WERI-Rb-1 (cell line): ENCODE measurements around the gene PSME3IP1.

Source experiments
- DNase-seq: peaks from one replicate; pipeline ENCODE4 v3.0.0-alpha.2; 2020
- H3K27ac ChIP-seq: fragments of 250-450 bp; sonication (Bioruptor Pico); 2 replicates; pipeline ENCODE4 v1.5.1; 2020; ENCODE audit warnings: mild to moderate bottlenecking, moderate library complexity
- H3K27me3 ChIP-seq: fragments of 250-450 bp; sonication (Bioruptor Pico); 2 replicates; pipeline ENCODE4 v1.5.1; 2021; ENCODE audit warnings: mild to moderate bottlenecking, low read depth, moderate library complexity; ENCODE audit not compliant: insufficient read depth, severe bottlenecking
- H3K36me3 ChIP-seq: fragments of 250-450 bp; sonication (Bioruptor Pico); 2 replicates; pipeline ENCODE4 v1.5.1; 2020; ENCODE audit warnings: mild to moderate bottlenecking, moderate library complexity
- H3K4me3 ChIP-seq: 2 replicates; pipeline ENCODE4 v1.5.1; 2011; ENCODE audit warnings: low read depth, mild to moderate bottlenecking, control low read depth, low read length
- H3K9me3 ChIP-seq: fragments of 250-450 bp; sonication (Bioruptor Pico); 2 replicates; pipeline ENCODE4 v1.5.1; 2021; ENCODE audit warnings: mild to moderate bottlenecking, moderate library complexity; ENCODE audit not compliant: severe bottlenecking
- TF ChIP-seq, protein P1 (sequence below): IDR thresholded peaks from 2 replicates; pipeline ENCODE4 v1.5.1; 2011; ENCODE audit warnings: low read depth, mild to moderate bottlenecking, control low read depth, inconsistent platforms, low read length

The PSME3IP1 gene

GRCh38 chr16:57143149-57143921 lies 42.5 kb downstream of the PSME3IP1 start:
- Histone ChIP-seq H3K4me3 (no peak overlapping the region), H3K9me3 (no peaks in the 10 kb centered on the region), H3K27ac (no peak overlapping the region), H3K27me3 (no peaks in the 10 kb centered on the region), H3K36me3 (peaks cover 3% of the 10 kb centered on the region; the same call in 1 of the 2 replicates)
- no peak for DNase-seq
- TF ChIP-seq, protein P1, sequence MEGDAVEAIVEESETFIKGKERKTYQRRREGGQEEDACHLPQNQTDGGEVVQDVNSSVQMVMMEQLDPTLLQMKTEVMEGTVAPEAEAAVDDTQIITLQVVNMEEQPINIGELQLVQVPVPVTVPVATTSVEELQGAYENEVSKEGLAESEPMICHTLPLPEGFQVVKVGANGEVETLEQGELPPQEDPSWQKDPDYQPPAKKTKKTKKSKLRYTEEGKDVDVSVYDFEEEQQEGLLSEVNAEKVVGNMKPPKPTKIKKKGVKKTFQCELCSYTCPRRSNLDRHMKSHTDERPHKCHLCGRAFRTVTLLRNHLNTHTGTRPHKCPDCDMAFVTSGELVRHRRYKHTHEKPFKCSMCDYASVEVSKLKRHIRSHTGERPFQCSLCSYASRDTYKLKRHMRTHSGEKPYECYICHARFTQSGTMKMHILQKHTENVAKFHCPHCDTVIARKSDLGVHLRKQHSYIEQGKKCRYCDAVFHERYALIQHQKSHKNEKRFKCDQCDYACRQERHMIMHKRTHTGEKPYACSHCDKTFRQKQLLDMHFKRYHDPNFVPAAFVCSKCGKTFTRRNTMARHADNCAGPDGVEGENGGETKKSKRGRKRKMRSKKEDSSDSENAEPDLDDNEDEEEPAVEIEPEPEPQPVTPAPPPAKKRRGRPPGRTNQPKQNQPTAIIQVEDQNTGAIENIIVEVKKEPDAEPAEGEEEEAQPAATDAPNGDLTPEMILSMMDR = no peak

GRCh38 chr16:57141822-57142631 lies 43.8 kb downstream of the PSME3IP1 start:
- Histone ChIP-seq H3K27ac (no peak overlapping the region), H3K4me3 (no peak overlapping the region), H3K36me3 (no peaks in the 10 kb centered on the region), H3K27me3 (no peaks in the 10 kb centered on the region), H3K9me3 (no peaks in the 10 kb centered on the region)
- TF ChIP-seq, protein P1 = no peak
- no peak for DNase-seq

DNA sequence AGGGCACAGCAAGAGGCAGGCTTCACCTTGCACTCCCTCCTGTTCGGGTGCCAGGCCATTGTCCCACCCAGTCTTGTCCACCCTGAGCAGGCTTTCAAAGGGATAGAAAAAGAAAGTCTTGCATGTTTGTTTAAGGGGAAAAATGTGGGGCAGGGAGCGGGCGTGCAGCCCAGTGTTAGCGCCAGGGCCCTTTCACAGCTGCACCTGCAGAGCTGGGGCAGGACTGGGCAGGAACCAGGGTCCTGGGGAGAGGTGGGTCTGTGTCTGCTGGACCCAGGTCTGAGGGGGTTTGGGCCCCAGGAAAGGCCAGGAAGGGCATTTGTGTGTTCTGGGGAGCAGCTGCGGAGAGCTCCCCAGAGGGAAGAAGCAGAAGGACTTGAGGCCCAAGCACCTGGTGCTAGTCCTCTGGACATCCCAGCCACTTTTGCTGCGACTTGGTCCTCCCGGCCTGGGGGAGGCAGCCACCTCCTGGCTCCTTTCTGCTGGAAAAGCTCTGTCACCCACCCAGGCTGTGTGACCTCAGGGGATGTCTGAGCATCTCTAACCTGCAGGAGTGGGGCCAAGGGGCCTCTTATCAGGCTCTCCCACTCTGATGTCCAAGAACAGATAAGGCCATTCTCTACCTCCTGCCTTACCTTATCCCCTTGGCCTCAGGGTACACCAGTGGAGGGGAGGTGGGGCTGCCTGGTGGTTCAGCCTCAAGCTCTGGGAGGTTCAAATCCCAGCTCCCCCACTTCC lies 44.7 kb downstream of the PSME3IP1 start:
- no peak for DNase-seq
- H3K36me3 ChIP-seq = no peaks in the 10 kb centered on the region
- no peak overlapping the region for H3K4me3 ChIP-seq
- H3K27ac ChIP-seq = no peak overlapping the region
- H3K9me3 ChIP-seq = no peaks in the 10 kb centered on the region
- TF ChIP-seq, protein P1 = no peak
- H3K27me3 ChIP-seq = no peaks in the 10 kb centered on the region

DNA sequence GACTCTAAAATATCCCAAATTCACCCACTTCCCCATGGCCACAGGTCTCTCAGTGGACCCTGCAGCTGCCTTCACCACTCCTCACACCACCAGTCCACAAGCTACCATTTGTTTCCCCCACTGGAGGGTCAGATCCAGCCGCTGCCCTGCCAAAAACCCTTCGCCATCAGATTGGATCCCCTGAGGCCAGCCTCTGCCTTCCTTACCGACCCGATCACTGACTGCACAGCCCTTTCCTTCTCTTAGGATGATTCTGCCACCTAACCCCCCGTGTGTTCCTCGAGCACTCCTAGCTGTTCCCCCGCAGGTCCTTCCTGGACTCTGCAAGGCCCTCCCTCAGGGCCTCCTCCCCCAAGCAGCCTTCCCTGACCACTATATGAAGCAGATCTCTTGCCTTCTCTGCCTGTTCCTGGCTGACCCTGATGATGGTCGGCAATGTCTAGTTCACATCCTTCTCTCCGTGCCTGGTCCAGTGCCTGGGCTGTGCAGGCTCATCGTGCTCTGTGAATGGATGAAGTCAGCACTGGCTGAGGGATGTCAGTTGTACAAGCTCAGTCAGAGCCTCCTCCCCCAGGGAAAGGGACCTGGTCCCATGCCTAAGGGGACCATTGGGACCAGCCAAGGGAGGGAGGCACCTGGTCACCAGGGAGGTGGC lies 47.4 kb downstream of the PSME3IP1 start:
- no peaks in the 10 kb centered on the region for H3K9me3 ChIP-seq
- H3K27ac ChIP-seq = no peak overlapping the region
- no peak overlapping the region for H3K4me3 ChIP-seq
- no peaks in the 10 kb centered on the region for H3K36me3 ChIP-seq
- H3K27me3 ChIP-seq = no peaks in the 10 kb centered on the region
- DNase-seq = no peak
- TF ChIP-seq, protein P1 = no peak

DNA sequence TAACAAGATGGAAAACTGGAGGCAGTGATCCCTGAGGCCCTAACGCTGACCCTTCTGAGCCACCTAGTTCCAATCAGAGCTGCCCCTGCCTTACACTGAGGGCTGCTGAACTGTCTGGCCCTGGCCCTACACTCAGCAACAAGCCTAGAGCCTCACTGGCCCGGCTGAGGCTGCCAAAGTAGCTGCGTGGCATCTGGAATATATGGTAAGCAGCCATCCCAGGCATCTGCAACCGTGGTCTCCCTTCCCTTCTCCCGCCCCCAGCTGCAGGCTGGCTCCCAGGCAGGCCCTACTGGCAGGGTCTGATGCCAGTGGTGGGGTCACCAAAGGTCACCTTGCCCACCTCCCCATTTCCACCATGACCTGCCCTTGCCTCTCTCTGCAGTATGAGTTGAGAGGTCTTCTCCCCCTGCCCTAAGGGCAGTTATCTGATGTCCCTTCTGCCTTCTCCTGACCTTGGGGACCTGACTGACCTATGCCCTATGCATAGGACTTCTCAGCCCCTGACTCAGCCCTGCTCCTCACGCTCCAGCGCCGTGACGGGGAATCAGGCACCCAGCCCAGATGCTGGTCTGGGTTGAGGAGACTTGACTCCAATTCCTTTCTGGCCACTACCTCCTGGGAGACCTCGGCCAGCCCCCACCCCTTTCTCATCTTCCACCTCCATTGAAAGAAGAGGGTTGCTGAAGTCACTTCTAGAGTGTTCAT lies 48.1 kb downstream of the PSME3IP1 start:
- Histone ChIP-seq H3K27me3 (no peaks in the 10 kb centered on the region), H3K27ac (no peak overlapping the region), H3K4me3 (no peak overlapping the region), H3K9me3 (no peaks in the 10 kb centered on the region), H3K36me3 (no peaks in the 10 kb centered on the region)
- no peak for DNase-seq
- TF ChIP-seq, protein P1 = no peak
